H9 (cell line): ENCODE results near the gene KCNH2. TPM values are rescaled to one million over a fixed set of nuclear protein-coding genes. Genes with fewer than 3 reads are reported as not detected.

Source experiments
- DNase-seq: peaks from one replicate; pipeline ENCODE4 v3.0.0-alpha.2; 2017
- H2AFZ ChIP-seq: one replicate; pipeline ENCODE4 v1.6.1; 2013; ENCODE audit warnings: mild to moderate bottlenecking, low read length, control low read depth, moderate library complexity
- H2AK5ac ChIP-seq: 2 replicates; pipeline ENCODE4 v1.6.1; 2013; ENCODE audit warnings: low read length, control low read depth, mixed read lengths; ENCODE audit not compliant: insufficient read length
- H2BK120ac ChIP-seq: one replicate; pipeline ENCODE4 v1.6.1; 2013; ENCODE audit warnings: low read depth, mild to moderate bottlenecking, low read length, control low read depth, inconsistent platforms; ENCODE audit not compliant: poor library complexity, severe bottlenecking
- H2BK12ac ChIP-seq: 2 replicates; pipeline ENCODE4 v1.6.1; 2013; ENCODE audit warnings: low read length, control low read depth, mixed read lengths, low read depth; ENCODE audit not compliant: insufficient read length
- H2BK15ac ChIP-seq: 2 replicates; pipeline ENCODE4 v1.6.1; 2013; ENCODE audit warnings: low read depth, low read length, control low read depth
- H2BK20ac ChIP-seq: one replicate; pipeline ENCODE4 v1.6.1; 2013; ENCODE audit warnings: low read depth, mild to moderate bottlenecking, low read length, control low read depth, inconsistent platforms; ENCODE audit not compliant: poor library complexity, severe bottlenecking
- H2BK5ac ChIP-seq: 2 replicates; pipeline ENCODE4 v1.6.1; 2013; ENCODE audit warnings: low read length, control low read depth, mixed read lengths; ENCODE audit not compliant: insufficient read length
- H3K14ac ChIP-seq: 2 replicates; pipeline ENCODE4 v1.6.1; 2013; ENCODE audit warnings: low read length, control low read depth; ENCODE audit not compliant: insufficient read depth
- H3K18ac ChIP-seq: 2 replicates; pipeline ENCODE4 v1.6.1; 2013; ENCODE audit warnings: low read depth, mild to moderate bottlenecking, mixed read lengths, low read length, control low read depth; ENCODE audit not compliant: insufficient read length
- H3K23ac ChIP-seq: 2 replicates; pipeline ENCODE4 v1.6.1; 2013; ENCODE audit warnings: low read length, control low read depth, mixed read lengths, low read depth; ENCODE audit not compliant: insufficient read length
- H3K23me2 ChIP-seq: 2 replicates; pipeline ENCODE4 v1.6.1; 2013; ENCODE audit warnings: low read depth, mild to moderate bottlenecking, mixed read lengths, low read length, control low read depth; ENCODE audit not compliant: insufficient read length, poor library complexity, severe bottlenecking
- H3K27ac ChIP-seq: 2 replicates; pipeline ENCODE4 v1.5.1; 2013; ENCODE audit warnings: low read length, control low read depth, mixed read lengths, low read depth; ENCODE audit not compliant: insufficient read length
- H3K27me3 ChIP-seq: 2 replicates; pipeline ENCODE4 v1.6.1; 2013; ENCODE audit warnings: low read length, control low read depth, inconsistent platforms; ENCODE audit not compliant: insufficient read depth
- H3K4ac ChIP-seq: 2 replicates; pipeline ENCODE4 v1.6.1; 2013; ENCODE audit warnings: low read depth, mild to moderate bottlenecking, control low read depth, inconsistent platforms, low read length, moderate library complexity
- H3K4me1 ChIP-seq: 2 replicates; pipeline ENCODE4 v1.6.1; 2013; ENCODE audit warnings: low read length, control low read depth, inconsistent platforms; ENCODE audit not compliant: insufficient read depth
- H3K4me2 ChIP-seq: 2 replicates; pipeline ENCODE4 v1.6.1; 2013; ENCODE audit warnings: low read length, control low read depth, mixed read lengths; ENCODE audit not compliant: insufficient read length, insufficient read depth
- H3K56ac ChIP-seq: 2 replicates; pipeline ENCODE4 v1.6.1; 2013; ENCODE audit warnings: low read depth, mild to moderate bottlenecking, mixed read lengths, low read length, control low read depth; ENCODE audit not compliant: insufficient read length
- H3K79me1 ChIP-seq: 2 replicates; pipeline ENCODE4 v1.6.1; 2013; ENCODE audit warnings: low read depth, mild to moderate bottlenecking, moderate library complexity, low read length, control low read depth, inconsistent platforms; ENCODE audit not compliant: insufficient read depth, poor library complexity, severe bottlenecking
- H3K79me2 ChIP-seq: 2 replicates; pipeline ENCODE4 v1.6.1; 2013; ENCODE audit warnings: low read length, control low read depth, inconsistent platforms; ENCODE audit not compliant: insufficient read depth
- H3K9ac ChIP-seq: 2 replicates; pipeline ENCODE4 v1.6.1; 2013; ENCODE audit warnings: low read length, control low read depth, mixed read lengths; ENCODE audit not compliant: insufficient read length; ENCODE audit errors: extremely low read depth
- H3K9me3 ChIP-seq: one replicate; pipeline ENCODE4 v1.6.1; 2013; ENCODE audit warnings: low read depth, low read length, inconsistent platforms; ENCODE audit not compliant: control insufficient read depth
- H3T11ph ChIP-seq: one replicate; pipeline ENCODE4 v1.6.1; 2013; ENCODE audit warnings: mild to moderate bottlenecking, low read length, control low read depth, inconsistent platforms
- H4K20me1 ChIP-seq: one replicate; pipeline ENCODE4 v1.6.1; 2013; ENCODE audit not compliant: control insufficient read depth, insufficient read length, insufficient read depth
- H4K5ac ChIP-seq: 2 replicates; pipeline ENCODE4 v1.6.1; 2013; ENCODE audit warnings: low read depth, mild to moderate bottlenecking, mixed read lengths, low read length, control low read depth; ENCODE audit not compliant: insufficient read length
- H4K8ac ChIP-seq: replicated peaks from 2 replicates; pipeline ENCODE4 v1.6.1; 2013; ENCODE audit warnings: low read length, control low read depth, mixed read lengths, low read depth; ENCODE audit not compliant: insufficient read length
- H4K91ac ChIP-seq: 2 replicates; pipeline ENCODE4 v1.6.1; 2013; ENCODE audit warnings: low read depth, mild to moderate bottlenecking, moderate library complexity, mixed read lengths, low read length, control low read depth; ENCODE audit not compliant: insufficient read length
- H3K27ac Mint-ChIP-seq, 3 experiments: 2 replicates in 2 of 3; 3 replicates in 1 of 3; pipeline ENCODE4 v1.8.0; 2020 to 2021; ENCODE audit warnings: mixed read lengths in 3 of 3, mild to moderate bottlenecking in 1 of 3, moderate library complexity in 1 of 3
- H3K27me3 Mint-ChIP-seq: 2 replicates; pipeline ENCODE4 v1.8.0; 2021; ENCODE audit warnings: low read depth, mild to moderate bottlenecking, moderate library complexity, mixed read lengths
- H3K36me3 Mint-ChIP-seq, 3 experiments: 2 replicates in 2 of 3; 3 replicates in 1 of 3; pipeline ENCODE4 v1.8.0; 2020 to 2021; ENCODE audit warnings: low read depth in 3 of 3, mixed read lengths in 3 of 3; ENCODE audit not compliant: insufficient read depth in 1 of 3
- H3K4me1 Mint-ChIP-seq, 2 experiments: 2 replicates each; pipeline ENCODE4 v1.8.0; 2020; ENCODE audit warnings: mixed read lengths in 2 of 2
- H3K4me3 Mint-ChIP-seq, 2 experiments: 2 replicates in 1 of 2; 3 replicates in 1 of 2; pipeline ENCODE4 v1.8.0; 2020 to 2021; ENCODE audit warnings: mild to moderate bottlenecking in 2 of 2, mixed read lengths in 2 of 2, moderate library complexity in 1 of 2
- H3K9me3 Mint-ChIP-seq, 2 experiments: 2 replicates in 1 of 2; 3 replicates in 1 of 2; pipeline ENCODE4 v1.8.0; 2020; ENCODE audit warnings: mild to moderate bottlenecking in 2 of 2, mixed read lengths in 2 of 2, moderate library complexity in 1 of 2
- CTCF ChIP-seq: fragments of 200-600 bp; sonication (generic); conservative IDR thresholded peaks from 3 replicates; pipeline ENCODE4 v1.8.0; 2021; ENCODE audit warnings: antibody characterized with exemption, mild to moderate bottlenecking
- WGBS: extraction: QIAGEN DNeasy Blood & Tissue Kit; methylation state at CpG from one replicate; pipeline ENCODE4 v1.1.7; 2013; ENCODE audit warnings: missing lambda C conversion rate, low lambda C conversion rate, mixed read lengths; ENCODE audit not compliant: insufficient read length; ENCODE audit errors: extremely low coverage; 5-methylcytosine and 5-hydroxymethylcytosine counted together
- total RNA-seq: library from RNA; stranded (reverse); gene quantifications from 2 replicates; pipeline ENCODE4 v1.2.1, GENCODE V29; 2021

KCNH2 gene
- total RNA-seq, 1 experiment from 2014 or later: 4.5 TPM

GRCh38 chr7:150973571-150974451 is 4.3 kb downstream of the KCNH2 start:
- Mint-ChIP-seq H3K27ac (no peak overlapping the region), H3K36me3 (peaks cover 0 to 3% (median 0%) of the 10 kb centered on the region in 3 experiments; a peak in 3 of 7 replicates), H3K9me3 (no peaks in the 10 kb centered on the region; a peak in 2 of 5 replicates), H3K4me1 (peaks cover 47 to 64% of the 10 kb centered on the region in 2 experiments), H3K4me3 (peak overlapping the region; percentile 72 to 82), H3K27me3 (peaks cover 54% of the 10 kb centered on the region)
- Histone ChIP-seq H4K20me1 (no peaks in the 10 kb centered on the region), H3T11ph (no peak overlapping the region), H4K5ac (no peak overlapping the region), H3K9ac (no peak overlapping the region), H3K79me1 (no peaks in the 10 kb centered on the region), H3K27me3 (peaks cover 7% of the 10 kb centered on the region; the same call in 1 of the 2 replicates), H3K18ac (no peak overlapping the region), H3K23ac (no peak overlapping the region), H2BK20ac (no peak overlapping the region), H2BK5ac (no peak overlapping the region), H3K9me3 (no peaks in the 10 kb centered on the region), H3K56ac (no peak overlapping the region), H4K8ac (no peak overlapping the region), H3K27ac (no peak overlapping the region), H2BK120ac (no peak overlapping the region), H3K4me1 (peaks cover 5% of the 10 kb centered on the region; the same call in 1 of the 2 replicates), H2BK15ac (no peak overlapping the region), H2BK12ac (no peak overlapping the region), H3K79me2 (no peaks in the 10 kb centered on the region), H3K14ac (no peak overlapping the region; the same call in 1 of the 2 replicates), H3K4me2 (peak overlapping the region; percentile 75), H2AFZ (no peak overlapping the region), H4K91ac (no peak overlapping the region), H3K23me2 (peaks cover 14% of the 10 kb centered on the region), H3K4ac (no peak overlapping the region), H2AK5ac (no peak overlapping the region)
- TF ChIP-seq CTCF: no peak
- WGBS: no CpG with 5 or more reads among the region's 27 CpGs
- DNase-seq: peak; percentile 73
